ENCODE measurements around the gene C4orf50.

The C4orf50 gene

DNA sequence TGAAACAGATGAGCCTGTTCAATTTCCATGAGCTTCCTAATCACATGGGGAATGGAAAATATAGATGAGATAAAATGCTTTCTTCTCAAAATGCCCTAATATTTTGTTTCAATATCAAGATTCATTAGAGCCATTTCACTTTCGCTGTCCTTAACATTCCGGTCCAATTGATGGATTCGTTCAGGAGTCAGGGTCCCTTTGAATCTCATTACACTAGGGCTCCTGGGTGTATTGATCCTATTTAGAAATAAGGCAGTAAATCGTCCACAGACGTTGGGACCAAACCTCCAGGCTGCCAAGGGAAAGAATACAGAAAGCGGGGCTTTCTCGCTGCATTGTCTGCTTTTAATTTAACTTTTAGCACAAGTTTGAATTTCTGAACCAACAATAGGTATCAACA is 104.8 kb downstream of the C4orf50 start:
- no peak for DNase-seq

DNA sequence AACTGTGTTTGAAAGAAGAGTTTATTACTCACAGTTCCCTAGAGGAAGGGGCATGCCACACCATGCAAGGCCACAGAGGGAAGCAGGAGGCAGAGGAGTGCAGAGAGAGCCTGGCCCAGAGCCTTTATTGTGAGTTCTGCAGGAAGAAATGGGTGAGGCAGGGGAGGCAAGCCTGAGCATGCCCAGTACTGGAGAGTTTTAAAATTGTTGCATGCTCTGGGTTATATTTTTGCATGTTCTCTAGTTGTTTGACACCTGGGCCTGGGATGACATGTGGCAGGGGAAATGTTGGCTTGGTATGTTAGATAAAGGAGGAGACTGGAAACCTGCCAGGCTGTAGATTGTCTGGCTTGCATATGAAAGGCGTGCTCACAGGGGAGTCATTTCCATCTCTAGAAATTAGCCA is 105.6 kb downstream of the C4orf50 start:
- no peak for DNase-seq

DNA sequence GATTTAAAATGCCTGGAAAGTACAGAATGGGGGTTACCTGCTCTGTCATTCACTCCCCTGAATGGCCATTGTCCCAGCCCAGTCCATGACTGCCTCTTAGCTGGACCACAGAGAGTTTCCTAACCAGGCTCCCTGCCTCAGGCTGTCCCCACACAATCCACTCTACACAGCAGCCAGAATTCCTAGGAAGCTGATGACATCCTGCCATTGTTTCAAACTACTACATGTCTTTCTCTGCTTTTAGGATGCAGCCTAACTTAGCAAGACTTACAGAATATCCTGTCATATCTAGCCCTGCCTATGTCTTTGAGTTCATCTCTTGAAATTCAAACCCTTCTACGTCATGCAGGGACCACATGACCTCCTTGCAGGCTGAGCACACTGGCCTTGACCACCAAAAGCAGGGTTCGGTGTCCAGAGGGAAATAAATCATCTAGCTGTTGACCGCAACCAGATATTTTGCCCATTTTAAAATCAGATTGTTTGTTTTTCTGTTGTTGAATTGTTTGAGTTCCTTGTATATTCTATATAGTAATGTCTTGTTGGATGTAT is 109.3 kb downstream of the C4orf50 start:
- DNase-seq: no peak

DNA sequence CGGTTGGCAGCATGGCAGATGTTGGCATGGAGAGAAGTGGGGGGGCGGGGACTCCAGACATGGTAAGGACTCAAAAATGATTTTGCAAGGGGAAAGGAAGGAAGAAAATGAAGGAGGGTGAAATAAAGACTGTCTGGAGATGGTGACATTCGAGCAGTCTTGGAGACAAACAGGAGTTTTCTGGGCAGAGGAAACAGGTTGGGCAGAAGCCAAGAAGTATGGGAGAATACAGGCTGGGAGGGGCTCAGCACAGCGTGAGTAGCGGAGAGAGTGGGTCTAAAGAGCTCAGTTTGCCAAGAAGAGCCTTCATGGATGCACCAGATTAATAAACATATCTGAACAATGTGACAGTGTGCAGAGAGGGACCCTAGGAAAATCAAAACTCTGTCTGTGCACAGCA is 112.0 kb downstream of the C4orf50 start:
- no peak for DNase-seq

DNA sequence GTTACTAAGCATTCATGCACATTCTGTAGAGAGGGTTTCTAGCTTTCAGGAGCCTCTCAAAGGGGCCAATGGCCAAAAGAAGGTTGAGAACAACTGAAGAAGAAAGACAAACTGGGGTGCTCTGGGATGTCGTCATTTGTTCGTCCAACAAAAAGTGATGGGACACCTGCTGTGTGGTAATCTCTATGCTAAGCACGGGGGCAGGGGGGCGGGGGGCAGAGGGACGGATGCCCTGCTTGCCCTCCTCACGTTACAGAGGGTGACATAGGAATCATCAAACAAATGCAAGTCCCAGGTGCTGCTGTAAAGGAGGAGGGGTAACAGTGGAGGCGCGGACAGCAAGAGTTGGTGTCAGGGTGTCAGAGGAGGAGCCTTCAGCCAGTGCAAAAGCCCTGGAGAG is 112.5 kb downstream of the C4orf50 start:
- no peak for DNase-seq

DNA sequence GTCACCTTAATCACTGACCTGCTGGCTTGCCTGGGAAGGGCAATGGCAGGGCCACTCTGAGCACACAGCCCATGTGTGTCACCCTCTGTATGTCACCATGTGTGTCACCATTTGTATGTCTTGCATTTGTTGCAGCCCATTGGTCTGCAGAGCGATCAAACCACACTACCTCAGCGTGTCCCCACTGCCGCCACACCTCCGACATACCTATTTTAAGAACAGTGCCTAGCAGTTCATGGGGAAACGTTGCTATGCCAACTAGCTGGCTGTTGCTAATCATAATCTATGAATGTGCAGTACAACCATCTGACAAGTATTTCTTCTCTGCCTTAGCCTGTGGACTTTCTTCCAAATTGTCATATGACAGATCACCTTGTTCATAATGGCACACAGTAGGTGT is 117.4 kb downstream of the C4orf50 start:
- DNase-seq: no peak

DNA sequence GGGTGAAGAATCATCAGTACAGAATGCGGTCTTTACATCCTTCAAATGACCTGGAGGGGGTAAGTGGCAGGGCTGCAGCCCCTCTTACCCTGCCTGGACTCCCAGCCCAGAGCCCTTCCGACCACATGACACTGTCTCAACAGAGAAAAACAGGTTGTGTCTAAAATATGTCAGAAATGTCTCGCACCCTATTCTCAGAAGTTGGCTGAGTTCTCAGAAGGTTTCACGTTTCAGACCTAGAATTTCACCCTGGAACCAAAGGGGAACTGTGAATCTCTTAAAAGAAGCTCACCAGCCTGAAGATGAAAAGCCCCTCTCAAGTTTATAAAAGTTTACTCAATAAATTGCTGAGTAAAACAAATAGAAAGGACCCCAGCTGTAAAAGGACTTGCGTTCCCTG is 118.3 kb downstream of the C4orf50 start:
- no peak for DNase-seq

DNA sequence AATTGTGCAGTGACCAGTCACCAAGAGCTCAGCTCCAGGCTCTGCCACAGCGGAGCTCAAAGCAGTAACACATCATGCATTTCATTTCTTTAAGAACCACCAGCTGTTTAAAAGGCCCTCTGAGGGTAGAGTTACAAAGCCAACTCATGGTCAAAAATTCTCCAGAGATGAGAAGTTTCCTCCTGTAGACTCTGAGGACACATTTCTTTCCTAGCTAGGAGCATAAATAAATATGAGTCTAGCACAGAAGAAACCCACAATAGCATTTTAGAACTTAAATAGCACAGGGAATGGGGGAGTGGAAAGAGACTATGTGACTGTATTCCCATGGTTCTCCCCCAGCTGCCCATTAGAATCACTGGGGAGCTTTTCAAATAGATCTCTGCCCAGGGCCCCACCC is 118.8 kb downstream of the C4orf50 start:
- DNase-seq: no peak

DNA sequence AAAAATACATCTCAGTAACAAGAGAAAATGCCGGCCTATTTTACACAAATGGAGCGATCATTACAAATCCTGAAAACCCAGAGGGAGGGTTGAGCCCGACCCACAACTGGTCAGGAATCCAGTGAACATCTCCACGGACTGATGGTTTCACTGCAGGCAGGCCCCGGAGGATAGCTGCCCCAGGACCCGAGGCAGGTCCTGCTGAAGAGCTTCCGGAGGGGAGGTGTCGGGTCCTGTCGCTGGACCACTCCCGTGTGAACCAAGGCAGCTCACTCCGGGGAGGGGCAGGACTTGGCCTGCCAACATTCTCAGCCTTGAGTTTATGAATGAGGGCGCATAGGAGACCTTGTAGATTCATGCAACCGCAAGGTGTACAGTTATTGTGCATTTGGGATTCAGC is 120.6 kb downstream of the C4orf50 start:
- no peak for DNase-seq

DNA sequence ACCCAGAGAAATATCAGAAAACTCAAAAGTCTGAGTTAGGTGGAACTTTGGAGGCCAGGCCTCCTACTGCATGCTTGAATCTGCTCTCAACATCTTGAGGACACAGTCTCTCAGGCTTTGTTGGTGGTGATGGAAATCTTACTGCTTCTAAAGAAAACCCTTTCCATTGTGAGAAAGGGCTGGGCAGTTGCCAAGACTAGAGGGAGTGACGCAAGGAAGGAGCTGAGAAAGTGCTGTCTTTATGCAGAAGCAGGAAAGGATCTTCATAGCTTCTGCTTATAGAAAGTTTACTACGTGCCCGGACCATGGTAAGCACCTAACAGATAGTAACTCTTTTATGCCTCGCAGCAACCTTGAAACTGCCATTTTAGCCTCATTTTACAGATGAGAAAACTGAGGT is 122.9 kb downstream of the C4orf50 start:
- no peak for DNase-seq

DNA sequence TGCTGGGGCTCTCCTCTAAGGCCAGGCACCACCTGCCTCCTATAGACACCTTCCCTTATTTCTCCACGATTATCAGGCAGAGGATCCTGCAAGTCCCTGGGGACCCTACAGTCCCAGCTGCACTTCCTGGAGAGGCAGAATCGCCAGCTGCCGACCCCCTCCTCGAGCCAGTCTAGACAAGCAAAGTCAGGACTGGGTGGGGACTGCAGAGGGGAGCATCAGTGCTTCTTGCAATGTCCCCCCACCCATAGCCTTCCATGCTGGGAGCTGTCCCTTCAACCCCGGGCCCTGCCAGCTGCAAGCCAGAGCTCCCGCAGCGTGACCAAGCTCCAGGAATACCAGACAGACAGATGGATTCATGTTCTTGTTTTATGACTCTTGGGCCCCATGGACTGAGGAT is 124.0 kb downstream of the C4orf50 start:
- no peak for DNase-seq

DNA sequence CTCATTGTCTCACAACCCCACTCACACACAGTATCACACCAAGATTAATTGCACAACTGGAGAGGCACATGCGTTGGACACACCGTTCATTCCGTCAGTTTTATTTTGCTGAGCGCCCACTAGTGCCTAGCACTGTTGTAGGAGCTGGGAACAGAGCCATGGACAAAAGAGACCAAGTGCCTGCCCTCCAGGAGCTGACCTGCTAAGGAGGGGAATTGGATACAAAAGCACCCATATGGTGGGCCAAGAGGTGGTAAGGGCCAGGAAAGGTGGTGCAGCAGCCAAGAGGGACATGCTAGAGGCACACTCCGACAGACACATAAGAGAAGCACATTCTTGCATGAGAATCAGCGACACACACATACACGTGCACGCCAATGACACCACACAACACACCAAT is 124.6 kb downstream of the C4orf50 start:
- no peak for DNase-seq

DNA sequence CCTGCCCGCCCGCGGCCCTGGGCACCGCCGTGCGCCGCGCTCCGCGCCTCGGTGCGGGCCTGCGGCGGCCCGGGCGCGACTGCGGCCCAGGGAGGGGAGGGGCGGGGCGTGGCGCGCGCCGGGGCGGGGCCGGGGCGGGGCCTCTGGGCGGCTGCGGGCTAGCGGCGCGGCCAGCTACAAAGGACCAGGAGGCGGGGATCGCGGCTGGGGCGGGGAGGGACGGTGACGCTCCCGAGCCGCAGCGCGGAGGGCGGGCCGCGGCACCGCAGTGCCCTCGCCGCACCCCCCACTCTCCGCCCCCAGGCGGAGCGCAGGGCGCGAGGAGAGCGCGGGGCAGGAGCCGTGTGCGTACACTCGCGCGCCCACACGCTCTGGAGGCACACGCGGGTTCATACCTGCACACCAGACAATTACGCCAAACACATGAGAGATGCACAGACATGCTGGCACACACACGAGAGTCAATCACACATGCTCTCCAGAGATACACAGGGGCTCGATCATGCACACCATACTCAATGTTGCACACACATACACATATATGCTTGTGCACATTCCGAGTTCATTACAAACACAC is 125.1 kb downstream of the C4orf50 start, which contains the start of gene CRMP1:
CRMP1 (minus strand) TSS at position 83 of the 577 bp plus-strand sequence. CDS start 117 bp downstream, outside the sequence.
- peak; percentile 64 for DNase-seq

DNA sequence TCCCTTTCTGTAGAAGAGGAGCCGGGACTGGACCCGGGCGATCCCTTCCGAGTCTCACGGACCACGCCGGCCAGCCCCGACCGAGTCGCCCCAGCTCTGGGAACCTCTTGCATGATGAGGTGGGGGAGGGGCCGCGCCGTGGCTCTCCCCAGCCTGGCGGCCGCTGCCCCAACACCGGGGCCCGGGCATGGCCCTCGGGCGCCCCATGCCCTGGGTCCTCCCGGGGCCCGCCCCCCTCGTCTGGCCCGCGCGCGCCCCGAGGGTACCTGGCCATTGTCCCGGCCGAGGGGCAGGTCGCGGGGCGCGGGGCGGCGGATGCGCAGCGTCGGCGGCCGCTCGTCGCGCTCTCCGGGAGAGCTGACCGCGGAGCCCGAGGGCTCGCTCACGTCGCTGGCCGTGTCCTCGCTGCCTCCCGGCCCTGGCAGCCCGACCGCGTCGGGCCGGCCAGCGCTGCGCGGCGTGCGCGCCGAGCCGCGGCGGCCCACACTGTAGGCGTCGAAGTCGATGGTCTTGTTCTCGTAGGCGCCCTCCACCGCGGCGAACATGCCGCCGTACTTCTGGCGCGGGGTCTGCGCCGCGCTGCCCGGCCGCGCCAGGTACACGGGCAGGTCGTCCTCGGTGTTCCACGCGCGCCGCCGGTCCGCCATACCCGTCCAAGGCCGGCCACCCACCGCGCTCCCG is 125.8 kb downstream of the C4orf50 start:
- DNase-seq: no peak

DNA sequence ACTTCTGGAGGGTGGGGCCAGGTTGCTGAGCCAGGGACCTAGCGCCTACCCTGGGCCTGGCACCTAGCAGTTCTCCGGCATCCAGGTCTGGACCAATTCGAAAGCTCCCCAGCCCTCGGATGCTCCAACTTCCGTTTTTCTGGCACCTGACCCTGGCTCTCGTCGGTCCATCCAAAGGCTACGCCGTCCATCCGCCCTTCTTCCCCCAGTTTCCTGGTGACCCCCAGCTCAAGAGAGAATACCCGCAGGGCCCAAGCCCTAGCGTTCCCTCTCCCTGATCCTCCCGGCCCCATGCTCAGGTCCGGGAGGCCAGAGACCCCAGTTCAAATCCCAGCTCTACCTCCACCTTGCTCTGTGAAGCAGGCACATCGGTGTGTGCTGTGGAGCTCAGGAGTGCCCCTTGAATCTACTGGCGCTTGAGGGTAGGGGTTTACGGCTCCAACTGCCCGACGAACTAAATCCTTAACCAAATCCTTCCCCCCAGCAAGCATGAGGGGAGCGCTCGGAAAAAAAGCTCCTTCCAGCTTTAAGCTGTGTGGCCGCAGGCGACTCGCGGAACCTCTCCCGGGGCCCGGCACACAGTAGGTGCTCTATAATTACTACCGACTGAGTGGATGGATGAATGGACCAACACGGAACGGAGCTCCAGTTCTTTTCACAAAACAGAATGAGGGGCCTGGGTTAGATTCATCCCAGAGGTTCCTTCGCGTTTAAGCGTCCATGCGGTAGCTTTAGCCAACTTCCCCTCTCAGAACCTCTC is 126.5 kb downstream of the C4orf50 start:
- no peak for DNase-seq

DNA sequence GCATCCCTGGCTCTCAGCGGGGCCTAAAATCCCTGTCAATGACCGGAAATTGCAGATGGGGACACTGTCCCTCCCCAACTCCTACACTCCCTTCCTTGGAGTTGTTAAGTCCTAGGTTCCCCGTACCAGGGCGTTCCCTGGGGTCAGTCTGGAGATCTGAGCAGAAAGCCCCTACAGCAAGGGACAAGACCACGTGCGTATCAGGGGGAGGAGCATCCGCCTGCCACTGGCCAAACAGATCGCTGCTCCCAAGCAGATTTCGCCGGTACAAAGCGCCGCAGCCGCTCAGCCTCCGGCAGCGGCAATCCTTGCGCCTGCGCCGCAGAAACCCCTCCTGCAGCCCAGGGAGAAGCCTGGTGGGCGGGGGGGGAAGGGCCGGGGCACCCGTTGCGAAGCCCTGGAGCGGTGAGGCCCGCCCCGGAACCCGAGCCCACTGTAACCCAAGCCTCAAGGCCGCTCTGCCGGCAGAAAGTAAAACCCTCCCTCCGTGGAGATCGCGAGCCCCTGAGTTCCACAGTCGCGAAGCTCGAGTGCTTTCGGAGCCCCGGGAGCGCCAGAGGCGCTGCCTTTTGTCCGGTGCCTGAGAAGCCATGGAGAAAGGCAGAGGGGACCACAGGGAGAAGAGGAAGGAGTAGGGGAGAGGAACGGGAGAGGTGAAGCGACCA is 128.0 kb downstream of the C4orf50 start:
- DNase-seq: peak; percentile 78

DNA sequence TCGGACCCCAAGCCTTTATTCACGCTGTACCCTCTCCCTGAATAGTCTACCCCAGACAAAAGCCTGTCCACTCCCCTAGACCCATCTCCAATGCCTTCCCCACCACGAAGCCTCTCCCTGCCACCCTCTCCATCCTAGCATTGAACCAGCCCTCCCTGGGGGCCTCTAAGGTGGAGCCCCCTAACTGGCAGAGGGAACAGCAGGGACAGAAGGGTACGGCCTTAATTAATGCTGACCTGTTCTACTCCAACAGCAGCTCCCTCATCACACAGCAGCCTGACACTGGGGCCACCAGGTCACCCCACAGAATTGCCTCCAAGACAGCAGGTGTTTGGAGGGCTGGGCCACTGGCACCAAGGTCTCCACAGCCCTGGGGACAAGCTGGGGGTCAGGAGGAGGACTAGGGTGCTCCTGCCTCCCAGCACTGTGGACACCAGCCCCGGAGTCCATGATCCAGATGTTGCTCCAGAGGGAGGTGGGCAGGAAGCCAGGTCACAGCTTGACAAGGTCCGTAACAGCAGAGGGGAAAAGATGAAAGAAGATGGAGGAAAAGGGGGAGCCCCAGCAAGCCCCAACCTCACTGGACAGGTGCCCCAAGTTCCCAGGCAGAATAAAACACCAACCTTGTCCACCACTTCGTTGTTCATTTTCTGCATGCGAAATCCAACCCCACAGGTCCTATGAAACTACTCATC is 129.1 kb downstream of the C4orf50 start:
- no peak for DNase-seq

DNA sequence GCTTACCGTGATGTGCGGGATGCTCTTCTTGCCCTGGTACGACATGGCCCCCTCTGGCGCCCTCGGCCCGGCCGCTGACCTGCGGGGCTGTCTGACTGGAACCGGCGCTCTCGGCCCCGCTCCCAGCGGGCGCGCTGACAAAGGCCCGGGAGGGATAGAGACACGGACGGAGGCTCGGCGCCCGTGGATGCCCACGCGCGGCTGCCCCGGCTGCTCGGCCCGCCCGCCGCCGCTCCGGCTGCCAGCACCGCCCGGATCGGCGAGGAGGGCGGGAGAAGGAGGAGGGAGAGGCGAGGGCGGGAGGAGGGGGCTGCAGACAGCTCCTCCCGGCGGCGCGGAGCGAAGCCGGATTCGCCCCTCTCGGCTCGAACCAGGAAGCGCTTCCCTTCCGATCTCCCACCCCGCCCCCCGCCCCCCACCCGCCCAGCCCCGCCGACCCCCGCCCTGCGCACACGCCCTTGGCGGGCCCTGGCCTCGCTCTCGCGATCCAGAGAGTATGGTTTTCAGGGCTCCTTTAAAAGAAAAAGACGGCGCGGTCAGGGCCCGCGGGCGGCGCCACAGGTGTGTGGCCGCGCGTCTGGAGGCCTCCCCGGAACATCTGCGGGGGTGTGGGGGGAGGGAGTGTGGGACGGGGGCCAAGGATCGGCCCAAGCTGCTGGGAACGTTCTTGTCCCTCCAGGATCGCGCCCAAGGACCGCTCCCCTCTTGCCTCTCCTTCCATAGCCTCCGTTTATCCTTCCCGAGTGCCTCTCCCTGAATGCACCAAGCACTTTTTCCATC is 129.8 kb downstream of the C4orf50 start:
- DNase-seq: peak; percentile 56

DNA sequence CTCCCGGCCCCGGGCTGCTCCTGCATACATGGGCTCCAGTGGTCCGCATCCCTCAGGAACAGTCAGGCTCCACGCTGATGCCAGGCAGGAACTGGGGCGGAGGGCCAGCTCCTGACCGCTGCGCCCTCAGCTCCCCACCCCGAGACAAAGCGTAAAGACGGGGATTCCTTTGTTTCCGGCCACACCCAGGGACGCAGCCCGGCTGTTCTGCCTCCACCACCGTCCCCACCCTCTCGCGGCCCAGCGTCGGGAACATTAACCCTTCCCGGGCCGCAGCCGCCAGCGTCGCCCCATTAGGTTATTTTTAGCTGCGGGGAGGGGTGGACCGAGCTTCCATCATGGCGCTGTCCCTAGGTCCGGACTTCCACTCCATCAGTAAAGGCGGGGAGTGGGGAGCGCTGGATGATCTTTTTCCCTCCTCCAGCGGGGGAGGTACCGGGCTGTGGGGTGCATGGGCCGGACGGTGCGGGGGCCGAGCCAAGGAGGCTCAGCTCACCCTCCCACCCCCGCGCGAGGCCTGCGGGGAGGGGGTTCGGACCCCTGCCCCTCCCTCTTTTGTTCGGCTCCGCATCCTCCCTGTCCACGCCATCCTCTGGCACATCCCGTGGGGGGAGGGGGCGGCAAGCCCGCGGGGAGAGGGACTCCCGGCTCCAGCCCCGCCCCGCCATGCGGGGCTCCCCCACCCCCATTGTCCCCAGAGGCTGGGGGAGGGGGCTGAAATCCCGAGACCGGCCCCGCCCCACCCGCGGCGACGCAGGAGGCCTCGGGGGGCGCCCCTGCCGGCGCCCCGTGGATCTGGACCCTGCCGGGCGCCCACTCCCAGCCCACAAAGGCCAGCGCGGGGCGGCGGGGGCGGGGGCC is 130.6 kb downstream of the C4orf50 start:
- DNase-seq: no peak

DNA sequence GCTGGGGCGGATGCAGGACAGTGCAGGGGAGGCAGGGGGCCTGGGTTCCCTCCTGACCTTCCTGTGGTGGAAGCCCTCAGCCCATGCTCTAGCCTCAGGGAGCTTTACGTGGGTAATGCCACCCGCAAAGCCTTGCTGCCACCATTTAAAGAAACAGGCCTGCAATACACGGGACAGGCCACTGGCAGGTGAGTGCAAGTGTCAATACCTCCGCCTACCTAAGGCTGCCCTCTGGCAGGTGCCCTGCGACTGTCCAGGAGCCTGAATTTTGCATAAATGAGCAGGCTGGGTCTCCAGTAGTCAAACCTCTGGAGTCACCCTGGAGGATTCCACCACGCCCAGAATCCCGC is 131.2 kb downstream of the C4orf50 start:
- DNase-seq: no peak

DNA sequence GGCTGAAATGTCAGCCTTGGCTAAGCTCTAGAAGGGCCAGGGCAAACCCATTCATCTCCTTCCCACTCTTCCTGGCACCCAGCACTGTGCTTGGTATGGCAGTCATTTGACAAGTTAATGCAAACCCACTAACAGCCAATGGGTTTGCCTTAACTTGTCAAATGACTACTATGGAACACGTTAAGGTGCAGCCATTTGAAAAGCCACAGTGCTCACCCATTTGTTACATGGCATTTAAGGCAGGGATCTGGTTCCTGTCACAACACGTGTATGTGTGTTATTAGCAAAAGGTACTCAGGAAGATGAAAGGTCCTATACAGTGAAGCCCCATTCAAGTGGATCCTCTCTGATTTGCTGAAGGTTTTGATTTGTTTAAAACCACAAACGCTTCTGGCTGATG is 132.5 kb downstream of the C4orf50 start:
- no peak for DNase-seq
